K562 (cell line): ENCODE results near the gene CFAP53. TPM values are rescaled to one million over a fixed set of nuclear protein-coding genes. Genes with fewer than 3 reads are reported as not detected.

Experiments used
- polyA plus RNA-seq, 8 experiments: library from polyadenylated mRNA; depleted of rRNA in 4 of 8; stranded (reverse) in 5 of 8; unstranded in 3 of 8; fragments of >200 nt; fragmentation: Nextera tagmentation in 2 of 8; fragmentation: Illumina TruSeq in 1 of 8; extraction: Ambion mirVana in 2 of 8; extraction: Trizol in 1 of 8; gene quantifications; 2 replicates each; pipeline versions ENCODE4 v1.2.1 to v1.2.3, GENCODE V29; 2011 to 2014; ENCODE audit warnings: inconsistent platforms in 1 of 8, missing spikeins in 1 of 8
- small RNA-seq: library from RNA; depleted of rRNA; stranded (forward); fragments of <200 nt; gene quantifications from one replicate; pipeline ENCODE3, GENCODE V24; 2014
- total RNA-seq, 7 experiments: library from RNA; depleted of rRNA in 6 of 7; stranded (reverse); fragments of >200 nt in 6 of 7; fragmentation: Illumina TruSeq in 2 of 7; extraction: Trizol in 2 of 7; gene quantifications; 2 replicates each; pipeline versions ENCODE4 v1.2.1 to v1.2.3, GENCODE V29; 2011 to 2021; ENCODE audit warnings: low replicate concordance in 1 of 7

The CFAP53 gene
- total and polyA plus RNA-seq, 9 of the 15 experiments (the other 6 are each of a cell fraction or from before 2014, with no cell fraction given): 0.21 to 1.9 (median 1.2) TPM

Small RNA genes lying within 50 kb of the gene (small RNA-seq; reads per million reads assigned to genes)
- not detected for gene RN7SL310P

Other genes starting within 250 kb of the CFAP53 start
- gene MYO5B, start 71.3 kb downstream of the CFAP53 start, total RNA-seq (2014; rRNA removed): 0.09 and 0.12 TPM in 2 replicates
- 0.10 and 0.36 TPM in 2 replicates for gene MYO5B, start 71.3 kb downstream of the CFAP53 start, total RNA-seq (2014; rRNA removed; fragmentation: Illumina TruSeq; extraction: Trizol)
- 0.08 and 0.22 TPM in 2 replicates for gene MYO5B, start 71.3 kb downstream of the CFAP53 start, total RNA-seq (2015; rRNA removed; fragmentation: Illumina TruSeq; extraction: Trizol)
- 0.13 and 0.27 TPM in 2 replicates for gene MYO5B, start 71.3 kb downstream of the CFAP53 start, total RNA-seq (2021)
- gene MYO5B, start 71.3 kb downstream of the CFAP53 start, polyA plus RNA-seq (2011; rRNA removed): 0.07 and 0.37 TPM in 2 replicates
- gene MYO5B, start 71.3 kb downstream of the CFAP53 start, polyA plus RNA-seq (2014; fragmentation: Illumina TruSeq; extraction: Trizol): 0.29 and 0.33 TPM in 2 replicates
- under 1 TPM; 0.28 to 0.42 TPM for gene MYO5B, start 71.3 kb downstream of the CFAP53 start, polyA plus RNA-seq (2014; fragmentation: Nextera tagmentation; extraction: Ambion mirVana)
- gene MYO5B, start 71.3 kb downstream of the CFAP53 start, polyA plus RNA-seq (2014; rRNA removed): 0.04 and 0.41 TPM in 2 replicates
- gene MBD1, start 15.0 kb upstream of the CFAP53 start, total RNA-seq (2014; rRNA removed): 44.5 and 46.7 TPM in 2 replicates
- 14.8 and 16.4 TPM in 2 replicates for gene MBD1, start 15.0 kb upstream of the CFAP53 start, total RNA-seq (2014; rRNA removed; fragmentation: Illumina TruSeq; extraction: Trizol)
- 31.7 and 32.8 TPM in 2 replicates for gene MBD1, start 15.0 kb upstream of the CFAP53 start, total RNA-seq (2015; rRNA removed; fragmentation: Illumina TruSeq; extraction: Trizol)
- 59.7 and 60.9 TPM in 2 replicates for gene MBD1, start 15.0 kb upstream of the CFAP53 start, total RNA-seq (2021)
- gene MBD1, start 15.0 kb upstream of the CFAP53 start, polyA plus RNA-seq (2011; rRNA removed): 32.3 and 38.1 TPM in 2 replicates
- 26.1 and 37.4 TPM in 2 replicates for gene MBD1, start 15.0 kb upstream of the CFAP53 start, polyA plus RNA-seq (2014; fragmentation: Illumina TruSeq; extraction: Trizol)
- 1 to 10 TPM; 3.0 to 3.6 TPM for gene MBD1, start 15.0 kb upstream of the CFAP53 start, polyA plus RNA-seq (2014; fragmentation: Nextera tagmentation; extraction: Ambion mirVana)
- 47.2 and 49.3 TPM in 2 replicates for gene MBD1, start 15.0 kb upstream of the CFAP53 start, polyA plus RNA-seq (2014; rRNA removed)
- 43.3 and 46.4 TPM in 2 replicates for gene CXXC1, start 21.2 kb upstream of the CFAP53 start, total RNA-seq (2014; rRNA removed)
- gene CXXC1, start 21.2 kb upstream of the CFAP53 start, total RNA-seq (2014; rRNA removed; fragmentation: Illumina TruSeq; extraction: Trizol): 23.1 and 26.3 TPM in 2 replicates
- 34.1 and 36.4 TPM in 2 replicates for gene CXXC1, start 21.2 kb upstream of the CFAP53 start, total RNA-seq (2015; rRNA removed; fragmentation: Illumina TruSeq; extraction: Trizol)
- 59.1 and 81.0 TPM in 2 replicates for gene CXXC1, start 21.2 kb upstream of the CFAP53 start, total RNA-seq (2021)
- 31.2 and 52.9 TPM in 2 replicates for gene CXXC1, start 21.2 kb upstream of the CFAP53 start, polyA plus RNA-seq (2011; rRNA removed)
- 40.3 and 51.2 TPM in 2 replicates for gene CXXC1, start 21.2 kb upstream of the CFAP53 start, polyA plus RNA-seq (2014; fragmentation: Illumina TruSeq; extraction: Trizol)
- 1 to 10 TPM; 3.4 to 7.4 TPM for gene CXXC1, start 21.2 kb upstream of the CFAP53 start, polyA plus RNA-seq (2014; fragmentation: Nextera tagmentation; extraction: Ambion mirVana)
- gene CXXC1, start 21.2 kb upstream of the CFAP53 start, polyA plus RNA-seq (2014; rRNA removed): 59.1 and 84.5 TPM in 2 replicates
- 36.9 and 39.6 TPM in 2 replicates for gene SKA1, start 108.6 kb upstream of the CFAP53 start, total RNA-seq (2014; rRNA removed)
- gene SKA1, start 108.6 kb upstream of the CFAP53 start, total RNA-seq (2014; rRNA removed; fragmentation: Illumina TruSeq; extraction: Trizol): 54.6 and 55.8 TPM in 2 replicates
- 43.9 and 53.2 TPM in 2 replicates for gene SKA1, start 108.6 kb upstream of the CFAP53 start, total RNA-seq (2015; rRNA removed; fragmentation: Illumina TruSeq; extraction: Trizol)
- 38.1 and 41.2 TPM in 2 replicates for gene SKA1, start 108.6 kb upstream of the CFAP53 start, total RNA-seq (2021)
- 25.7 and 33.6 TPM in 2 replicates for gene SKA1, start 108.6 kb upstream of the CFAP53 start, polyA plus RNA-seq (2011; rRNA removed)
- 47.7 and 67.2 TPM in 2 replicates for gene SKA1, start 108.6 kb upstream of the CFAP53 start, polyA plus RNA-seq (2014; fragmentation: Illumina TruSeq; extraction: Trizol)
- 10 to 100 TPM; 27.8 to 42.6 TPM for gene SKA1, start 108.6 kb upstream of the CFAP53 start, polyA plus RNA-seq (2014; fragmentation: Nextera tagmentation; extraction: Ambion mirVana)
- 41.9 and 46.0 TPM in 2 replicates for gene SKA1, start 108.6 kb upstream of the CFAP53 start, polyA plus RNA-seq (2014; rRNA removed)